Tibial nerve (tissue), 3 donors: ENCODE results near the gene NELFB.

ENCODE experiments used
- POLR2A ChIP-seq, 2 donors: fragments of 450-650 bp; IDR thresholded peaks; one replicate each; pipeline ENCODE4 v1.6.1; 2017; ENCODE audit warnings: antibody characterized with exemption in 2 of 2, mild to moderate bottlenecking in 2 of 2, moderate library complexity in 2 of 2
- TF ChIP-seq, protein P1 (sequence below), 5 experiments: fragments of 200-600 bp in 3 of 5; fragments of 450-650 bp in 2 of 5; sonication (generic) in 3 of 5; IDR thresholded peaks; one replicate each; pipeline ENCODE4 v1.5.1; 2016 to 2019; ENCODE audit warnings: antibody characterized with exemption in 5 of 5, mild to moderate bottlenecking in 3 of 5, moderate library complexity in 2 of 5

DNA sequence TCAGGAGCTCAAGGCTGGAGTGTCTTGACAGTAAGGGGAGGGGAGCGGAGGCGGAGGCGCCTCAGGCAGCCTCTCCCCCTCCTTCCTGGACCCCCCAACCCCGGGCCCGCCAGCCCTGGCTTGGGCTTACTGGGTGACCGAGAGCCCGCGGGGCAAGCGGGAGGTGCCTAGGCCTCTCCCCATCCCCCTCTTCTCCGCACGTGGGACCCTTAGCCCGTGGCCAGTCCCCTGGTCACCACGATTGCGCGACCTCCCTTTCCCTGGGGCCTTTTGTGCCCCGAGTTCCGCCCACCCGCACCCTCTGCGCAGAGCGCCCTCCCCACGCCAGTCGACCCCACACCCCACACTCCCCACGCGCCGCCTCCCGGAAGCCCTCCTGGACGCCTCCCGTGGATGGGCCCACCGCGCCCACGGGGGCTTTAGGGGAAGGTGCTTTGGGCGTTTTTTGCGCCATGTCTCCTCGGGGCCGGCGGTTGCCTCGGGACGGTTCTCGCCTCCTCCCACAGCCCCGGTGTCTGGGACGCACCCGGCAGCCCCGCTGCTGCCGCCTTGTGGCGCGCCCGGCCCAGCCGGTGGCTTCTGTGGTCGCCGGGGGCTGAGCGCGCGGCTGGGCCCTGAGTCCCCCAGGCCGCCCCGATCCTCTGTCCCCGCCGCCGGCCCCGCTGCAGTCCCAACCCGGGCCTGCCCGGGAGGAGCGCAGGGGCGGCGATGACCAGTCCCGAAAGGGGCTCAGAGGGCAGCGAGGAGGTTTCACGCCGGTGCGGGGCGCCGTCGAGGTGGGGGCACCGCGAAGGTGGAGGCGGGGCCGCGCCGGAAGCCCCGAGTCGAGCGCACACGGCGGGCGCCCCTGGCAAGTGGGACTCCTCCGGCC lies 25.6 kb downstream of the NELFB start:
- TF ChIP-seq, protein P1, sequence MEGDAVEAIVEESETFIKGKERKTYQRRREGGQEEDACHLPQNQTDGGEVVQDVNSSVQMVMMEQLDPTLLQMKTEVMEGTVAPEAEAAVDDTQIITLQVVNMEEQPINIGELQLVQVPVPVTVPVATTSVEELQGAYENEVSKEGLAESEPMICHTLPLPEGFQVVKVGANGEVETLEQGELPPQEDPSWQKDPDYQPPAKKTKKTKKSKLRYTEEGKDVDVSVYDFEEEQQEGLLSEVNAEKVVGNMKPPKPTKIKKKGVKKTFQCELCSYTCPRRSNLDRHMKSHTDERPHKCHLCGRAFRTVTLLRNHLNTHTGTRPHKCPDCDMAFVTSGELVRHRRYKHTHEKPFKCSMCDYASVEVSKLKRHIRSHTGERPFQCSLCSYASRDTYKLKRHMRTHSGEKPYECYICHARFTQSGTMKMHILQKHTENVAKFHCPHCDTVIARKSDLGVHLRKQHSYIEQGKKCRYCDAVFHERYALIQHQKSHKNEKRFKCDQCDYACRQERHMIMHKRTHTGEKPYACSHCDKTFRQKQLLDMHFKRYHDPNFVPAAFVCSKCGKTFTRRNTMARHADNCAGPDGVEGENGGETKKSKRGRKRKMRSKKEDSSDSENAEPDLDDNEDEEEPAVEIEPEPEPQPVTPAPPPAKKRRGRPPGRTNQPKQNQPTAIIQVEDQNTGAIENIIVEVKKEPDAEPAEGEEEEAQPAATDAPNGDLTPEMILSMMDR (IDR thresholded peaks at IDR 0.05), result peak in 4 of 5 experiments; percentile 14 to 18 (median 17)
- no peak for TF ChIP-seq POLR2A (IDR thresholded peaks at IDR 0.05)
